GM21825 (cell line): ENCODE measurements around the gene TMEM191B.
"Not testable (repeated sequence)": the region's sequence is repeated elsewhere in the genome, so short reads cannot be mapped to it uniquely, and the experiment has no call there.

ENCODE experiments used
- ATAC-seq: cut with Tn5 transposase; IDR thresholded peaks from one replicate; pipeline ENCODE4 v1.9.1; 2021; ENCODE audit warnings: mild to moderate bottlenecking, moderate library complexity; ENCODE audit not compliant: unreplicated experiment

Gene TMEM191B

DNA sequence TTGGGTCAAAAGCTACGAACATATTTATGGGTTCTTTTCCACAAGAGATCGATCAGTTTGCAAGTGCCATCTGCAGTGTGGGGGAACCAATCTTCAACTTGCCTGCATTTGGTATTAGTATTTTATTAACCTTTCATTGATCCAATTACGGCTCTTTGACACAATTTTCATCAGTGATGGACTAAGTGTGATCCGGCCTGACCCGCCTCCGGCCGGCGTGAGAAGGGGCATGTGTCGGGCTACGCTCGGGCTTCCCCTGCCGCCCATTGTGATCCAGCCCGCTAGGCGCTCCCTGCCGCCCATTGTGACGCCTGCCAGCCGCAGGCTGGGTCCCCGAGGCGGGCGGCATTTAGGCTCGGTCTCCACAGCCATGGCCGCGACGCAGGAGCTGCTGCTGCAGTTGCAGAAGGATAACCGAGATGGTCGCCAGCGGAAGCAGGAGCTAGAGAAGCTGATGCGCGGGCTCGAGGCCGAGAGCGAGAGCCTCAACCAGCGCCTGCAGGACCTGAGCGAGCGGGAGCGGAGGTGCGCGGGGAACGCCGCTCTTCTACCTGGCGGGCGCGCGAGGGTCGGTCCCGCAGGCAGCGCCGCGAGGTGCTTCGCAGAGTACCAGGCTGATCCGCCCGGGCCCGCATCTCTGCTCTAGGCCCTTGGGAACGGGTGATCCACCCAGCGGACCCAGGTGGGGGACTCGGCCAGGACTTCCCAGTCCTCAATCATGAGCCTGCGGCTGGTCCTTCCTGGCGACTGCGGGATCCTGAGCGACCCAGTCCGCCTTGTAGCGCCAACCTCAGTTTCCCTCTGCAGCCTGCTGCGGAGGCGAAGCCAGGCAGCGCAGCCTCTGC is at the start of gene TMEM191B:
TSS of gene TMEM191B (plus strand) at position 51 of the 845 bp plus-strand sequence. CDS start at position 230, 179 bp downstream.
- peak; percentile 20 for ATAC-seq

DNA sequence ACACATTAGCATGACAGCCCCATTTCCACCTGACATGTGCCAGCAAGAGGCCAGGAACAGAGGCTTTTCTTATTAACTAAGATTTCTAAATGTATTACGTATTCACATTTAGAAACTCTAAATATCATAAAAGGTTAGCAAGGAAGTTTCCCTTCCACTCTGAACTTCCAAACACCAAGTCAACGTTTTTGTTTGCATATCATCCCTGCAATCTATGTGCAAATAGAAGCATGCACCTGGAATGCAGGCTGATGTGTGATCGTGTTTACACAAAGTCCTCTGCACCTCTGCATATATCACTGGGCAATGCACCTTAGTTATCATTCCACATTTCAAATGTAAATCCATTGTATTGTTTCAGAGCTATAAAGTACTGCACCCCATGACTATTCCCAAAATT is 31.4 kb upstream of the TMEM191B start:
- ATAC-seq, result not testable (repeated sequence)

DNA sequence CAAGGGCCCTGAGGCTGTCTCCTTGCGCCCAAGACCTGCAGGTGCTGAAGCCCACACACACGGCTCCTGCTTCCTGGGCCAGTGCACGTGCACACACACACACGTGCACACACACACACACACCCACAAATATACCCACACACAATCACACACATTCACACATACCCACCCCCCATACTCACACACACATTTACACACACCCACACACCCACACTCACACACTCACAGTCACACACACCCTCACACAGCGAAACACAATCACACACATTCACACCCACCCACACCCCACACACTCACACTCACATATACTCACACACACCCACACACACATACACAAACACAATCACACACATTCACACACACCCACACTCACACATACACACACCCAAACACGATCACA is 16.3 kb upstream of the TMEM191B start:
- not testable (repeated sequence) for ATAC-seq

DNA sequence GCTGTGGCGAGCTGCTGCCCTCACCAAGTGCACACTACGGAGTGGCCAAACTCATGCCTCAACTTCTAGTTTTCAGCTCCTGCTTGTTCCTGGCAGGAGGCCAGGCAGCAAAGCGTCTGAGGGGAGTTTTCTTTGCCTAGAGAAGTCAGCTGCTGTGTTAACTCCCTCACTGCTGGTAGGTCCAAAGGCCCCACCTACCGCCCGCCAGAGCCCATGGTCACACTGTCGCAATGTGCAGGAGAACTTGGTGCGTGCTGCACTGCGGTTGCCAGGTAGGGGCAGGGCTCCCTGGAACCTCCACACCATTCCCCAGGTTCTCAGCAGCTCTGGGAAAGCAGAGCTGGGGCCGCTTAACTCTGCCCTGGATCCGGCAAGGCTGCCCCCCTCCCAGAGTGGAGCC is 15.2 kb upstream of the TMEM191B start:
- not testable (repeated sequence) for ATAC-seq

DNA sequence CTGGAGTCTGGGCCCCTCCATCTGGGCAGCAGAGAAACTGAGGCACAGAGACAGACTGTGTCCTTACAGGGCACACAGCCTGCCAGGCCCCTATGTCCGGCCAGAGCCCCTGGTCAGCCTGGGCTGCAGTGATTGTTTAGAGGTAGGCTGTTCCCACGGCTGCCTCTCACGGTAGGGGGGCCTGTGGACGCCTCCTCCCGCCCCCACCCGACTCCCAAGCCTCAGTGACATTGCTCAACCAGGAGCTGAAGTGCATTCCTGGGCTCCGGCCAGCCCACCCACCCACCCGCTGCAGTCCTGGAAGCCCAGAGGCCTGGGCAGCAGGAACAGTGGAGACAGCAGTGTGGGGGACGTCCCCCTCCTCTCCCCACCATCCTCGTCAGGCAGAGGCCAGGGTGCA is 14.1 kb upstream of the TMEM191B start:
- ATAC-seq, result not testable (repeated sequence)

DNA sequence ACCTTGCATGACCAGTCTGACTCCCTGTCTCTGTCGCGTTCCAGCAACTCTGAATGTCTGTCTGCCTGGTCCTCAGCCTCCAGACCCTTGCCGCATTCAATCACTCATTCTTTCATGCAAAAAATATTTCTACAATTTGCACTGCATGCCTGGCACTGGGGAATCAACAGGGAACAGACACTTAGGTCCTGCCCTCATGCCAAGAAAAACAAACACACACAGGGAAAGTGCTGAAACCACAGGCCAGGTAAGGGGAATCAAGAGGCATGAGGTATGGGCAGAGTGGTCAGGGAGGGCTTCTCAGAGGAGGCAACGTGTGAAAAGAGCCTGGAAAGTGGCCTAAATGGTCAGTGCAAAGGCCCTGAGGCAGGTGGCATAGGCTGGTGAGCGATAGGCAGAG is 9.5 kb upstream of the TMEM191B start, which contains the start of gene GGTLC3:
TSS of gene GGTLC3 (minus strand) at position 101 of the 400 bp plus-strand sequence. CDS start 264 bp downstream, outside the sequence.
- not testable (repeated sequence) for ATAC-seq

DNA sequence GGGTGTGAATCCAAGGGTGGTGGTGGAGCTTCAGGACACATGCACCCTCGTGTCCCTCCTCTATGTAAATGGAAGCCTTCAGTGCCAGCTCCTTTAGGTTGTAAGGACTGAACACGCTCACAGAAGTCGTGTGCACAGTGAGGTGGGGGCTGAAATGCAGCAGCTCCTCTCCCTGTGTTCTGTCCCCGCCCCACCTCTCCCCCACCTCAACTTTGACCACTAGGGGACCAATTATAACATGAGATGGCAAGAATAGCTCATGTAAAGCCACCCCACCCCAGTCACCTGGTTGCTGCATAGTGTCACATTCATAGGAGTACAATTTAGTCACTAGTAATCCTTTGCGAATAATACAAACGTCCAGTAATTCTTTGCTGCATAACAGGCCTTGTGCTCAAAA is 4.8 kb upstream of the TMEM191B start:
- not testable (repeated sequence) for ATAC-seq

DNA sequence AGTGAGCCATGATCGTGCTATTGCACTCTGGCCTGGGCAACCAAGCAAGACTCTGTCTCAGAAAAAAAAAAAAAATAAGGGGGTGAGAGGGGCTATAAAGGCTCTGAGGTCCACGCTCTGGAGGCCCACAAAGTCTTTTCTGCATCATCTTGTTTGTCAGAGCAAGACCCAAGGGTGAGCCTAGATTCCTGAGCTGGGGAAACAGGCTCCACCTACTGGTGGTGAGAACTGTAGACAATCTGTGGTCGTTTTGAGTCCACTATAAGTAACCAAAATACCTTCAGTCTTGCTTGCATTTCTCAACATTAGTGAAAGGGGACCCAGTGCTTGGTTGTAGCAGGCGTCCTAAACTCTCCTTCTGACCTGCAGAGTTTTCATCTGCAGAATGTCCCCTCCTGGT is 4.3 kb upstream of the TMEM191B start:
- not testable (repeated sequence) for ATAC-seq

DNA sequence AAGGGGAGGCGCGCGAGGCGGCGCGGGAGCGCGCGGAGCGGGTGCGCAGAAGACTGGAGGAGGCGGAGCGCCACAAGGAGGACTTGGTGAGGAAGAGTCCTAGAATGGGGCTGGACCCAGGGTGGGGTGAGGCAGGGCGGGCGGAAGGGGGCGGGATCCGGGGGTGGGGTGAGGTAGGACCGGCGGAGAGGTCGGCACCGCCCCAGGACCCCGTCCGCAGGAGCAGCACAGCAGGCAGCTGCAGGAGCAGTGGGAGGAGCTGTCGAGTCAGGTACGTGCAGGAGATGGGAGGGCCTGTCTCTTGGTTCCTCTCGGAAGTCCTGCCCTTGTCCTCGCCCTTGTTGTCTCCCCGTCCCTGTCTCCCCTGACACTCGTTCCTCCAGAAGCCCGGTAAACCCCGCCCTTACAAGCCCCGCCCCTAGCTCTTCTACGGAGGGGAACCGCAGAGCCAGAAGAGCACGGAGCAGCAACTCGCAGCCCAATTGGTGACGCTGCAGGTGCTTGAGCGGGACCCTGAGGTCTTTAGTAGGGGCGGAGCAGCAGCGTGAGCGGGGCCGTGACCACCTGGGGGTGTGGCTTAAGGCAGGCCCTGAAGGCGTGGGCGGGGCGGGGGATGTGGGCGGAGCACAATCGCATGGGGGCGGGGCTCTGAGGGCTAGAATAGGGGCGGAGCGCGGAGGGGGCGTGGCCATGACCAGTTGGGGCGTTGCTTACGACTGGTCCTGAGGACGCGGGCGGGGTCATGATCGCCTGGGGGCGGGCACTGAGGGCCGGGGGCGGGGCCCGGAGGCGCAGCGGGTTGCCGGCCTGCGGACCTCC is 1.2 kb downstream of the TMEM191B start:
- ATAC-seq, result peak; percentile 68

DNA sequence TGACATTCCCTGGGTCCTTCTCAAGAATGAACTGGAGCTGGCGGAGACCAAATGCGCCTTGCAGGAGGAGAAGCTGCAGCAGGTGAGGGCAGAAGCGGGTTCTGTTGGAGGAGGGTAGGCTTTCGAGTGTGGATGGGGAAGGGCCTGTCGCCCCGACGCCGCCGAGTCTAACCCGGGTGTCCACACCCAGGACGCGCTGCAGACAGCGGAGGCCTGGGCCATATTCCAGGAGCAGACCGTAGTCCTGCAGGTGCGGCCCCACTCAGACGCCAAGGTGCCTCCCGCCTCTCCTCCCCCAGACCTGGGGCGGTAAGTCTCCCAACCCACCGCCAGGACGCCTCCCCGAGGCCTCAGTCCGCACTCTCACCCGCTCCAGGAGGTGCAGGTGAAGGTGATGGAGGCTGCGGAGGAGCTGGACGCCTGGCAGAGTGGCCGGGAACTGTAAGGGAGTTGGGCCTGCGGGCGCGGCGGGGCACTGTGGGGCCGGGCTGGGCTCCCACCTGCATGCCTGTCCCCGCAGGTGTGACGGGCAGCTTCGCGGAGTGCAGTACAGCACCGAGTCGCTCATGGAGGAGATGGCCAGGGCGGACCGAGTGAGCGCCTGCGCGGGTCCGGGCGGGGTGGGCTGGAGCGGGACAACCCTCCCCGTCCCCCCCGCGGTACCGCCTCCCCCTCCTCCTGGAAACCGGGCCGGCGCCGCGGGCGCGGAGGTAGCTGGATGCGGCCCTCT is 2.0 kb downstream of the TMEM191B start:
- ATAC-seq, result peak; percentile 3

DNA sequence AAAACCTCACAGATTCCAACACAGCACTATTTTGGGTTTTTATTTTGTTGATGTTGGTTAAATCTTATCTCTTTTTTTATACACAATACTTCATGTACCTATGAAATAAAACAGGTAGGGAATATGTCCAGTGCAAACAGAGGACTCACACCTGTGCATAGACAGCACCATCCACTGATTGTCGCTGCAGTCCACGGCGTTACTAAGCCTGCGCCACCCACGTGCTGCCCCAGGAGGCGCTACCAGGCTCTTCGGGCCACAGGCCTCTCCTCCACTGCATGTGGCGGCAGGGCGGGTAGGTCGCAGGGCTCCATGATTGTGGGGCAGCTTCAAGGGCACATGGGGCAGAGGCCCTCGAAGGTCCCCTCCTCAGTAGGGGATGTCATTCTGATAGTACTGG is 6.0 kb downstream of the TMEM191B start:
- not testable (repeated sequence) for ATAC-seq

DNA sequence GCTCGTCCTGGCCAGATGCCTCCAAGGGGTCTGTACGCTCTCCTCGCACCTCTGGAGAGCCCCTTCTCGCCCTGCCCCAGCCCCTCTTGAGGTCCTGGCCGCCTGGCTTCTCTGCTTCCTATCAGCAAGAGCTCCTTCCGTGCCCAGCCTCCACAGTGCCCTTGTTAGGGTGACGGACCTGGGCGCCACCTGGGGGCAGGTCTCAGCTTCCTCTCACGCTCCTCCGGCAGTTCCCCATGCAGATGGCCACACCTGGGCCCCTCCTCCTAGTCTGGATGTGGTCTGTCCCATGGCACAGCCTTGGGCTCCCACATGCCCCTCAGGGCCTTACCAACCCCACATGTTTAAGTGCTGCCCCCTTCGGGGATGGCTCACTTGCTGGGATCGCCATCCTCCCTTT is 6.7 kb downstream of the TMEM191B start:
- not testable (repeated sequence) for ATAC-seq

DNA sequence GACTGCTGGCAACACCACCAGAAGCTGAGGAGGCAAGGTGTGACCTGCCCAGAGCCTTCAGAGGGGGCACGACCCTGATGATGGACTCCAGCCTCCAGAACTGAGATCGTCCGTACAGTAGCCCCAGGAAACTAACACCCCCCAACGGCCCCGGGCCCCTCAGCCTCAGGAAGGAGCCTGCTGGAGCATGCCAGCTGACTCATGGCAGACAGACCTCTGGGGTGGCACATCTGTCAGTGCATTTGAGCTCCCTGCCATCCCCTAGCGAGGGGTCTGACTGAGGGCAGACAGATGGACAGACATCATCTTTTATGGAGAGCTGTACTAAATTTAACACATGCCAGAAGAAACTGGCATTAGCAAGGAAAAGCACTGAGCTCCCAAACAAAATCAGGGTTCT is 12.4 kb downstream of the TMEM191B start:
- ATAC-seq, result not testable (repeated sequence)

DNA sequence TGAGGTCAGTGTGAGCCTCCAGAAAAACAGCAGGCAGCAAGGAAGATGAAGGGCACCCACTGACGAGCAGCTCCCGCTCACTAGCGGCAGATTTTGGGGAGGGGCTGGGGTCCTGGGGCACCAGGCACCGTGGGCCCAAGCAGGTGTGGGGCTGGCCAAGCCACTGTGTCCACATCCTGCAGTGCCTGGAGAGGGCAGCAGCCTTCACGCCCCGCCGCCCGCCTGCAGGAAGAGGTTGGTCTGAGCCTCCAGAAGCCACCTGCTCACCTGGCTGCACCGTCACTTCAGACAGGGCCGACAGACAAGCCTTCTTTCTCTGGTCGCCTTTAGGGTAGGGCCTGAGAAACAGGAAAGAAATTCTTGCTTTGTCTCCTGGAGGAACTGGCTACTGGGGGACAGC is 15.8 kb downstream of the TMEM191B start:
- ATAC-seq, result not testable (repeated sequence)

DNA sequence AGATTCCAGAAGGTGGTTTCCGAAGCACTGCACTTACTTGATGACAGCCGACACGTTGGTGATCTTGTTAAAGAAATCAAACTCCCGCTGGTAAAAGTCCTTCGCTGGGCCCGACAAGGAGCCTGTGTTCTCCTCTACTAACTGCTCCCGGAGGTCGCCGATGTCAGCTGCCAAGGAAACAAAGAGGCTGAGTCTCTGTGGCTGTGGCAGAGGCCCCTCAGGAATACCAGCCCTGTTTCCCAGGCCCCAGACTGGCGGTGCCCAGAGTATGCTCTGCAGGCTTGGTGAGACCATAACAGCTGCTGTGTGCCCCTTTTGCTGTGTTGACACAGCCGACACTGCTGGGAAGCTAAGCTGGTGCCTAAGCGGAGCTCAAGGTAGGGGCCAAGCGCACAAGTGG is 17.0 kb downstream of the TMEM191B start:
- ATAC-seq, result not testable (repeated sequence)

DNA sequence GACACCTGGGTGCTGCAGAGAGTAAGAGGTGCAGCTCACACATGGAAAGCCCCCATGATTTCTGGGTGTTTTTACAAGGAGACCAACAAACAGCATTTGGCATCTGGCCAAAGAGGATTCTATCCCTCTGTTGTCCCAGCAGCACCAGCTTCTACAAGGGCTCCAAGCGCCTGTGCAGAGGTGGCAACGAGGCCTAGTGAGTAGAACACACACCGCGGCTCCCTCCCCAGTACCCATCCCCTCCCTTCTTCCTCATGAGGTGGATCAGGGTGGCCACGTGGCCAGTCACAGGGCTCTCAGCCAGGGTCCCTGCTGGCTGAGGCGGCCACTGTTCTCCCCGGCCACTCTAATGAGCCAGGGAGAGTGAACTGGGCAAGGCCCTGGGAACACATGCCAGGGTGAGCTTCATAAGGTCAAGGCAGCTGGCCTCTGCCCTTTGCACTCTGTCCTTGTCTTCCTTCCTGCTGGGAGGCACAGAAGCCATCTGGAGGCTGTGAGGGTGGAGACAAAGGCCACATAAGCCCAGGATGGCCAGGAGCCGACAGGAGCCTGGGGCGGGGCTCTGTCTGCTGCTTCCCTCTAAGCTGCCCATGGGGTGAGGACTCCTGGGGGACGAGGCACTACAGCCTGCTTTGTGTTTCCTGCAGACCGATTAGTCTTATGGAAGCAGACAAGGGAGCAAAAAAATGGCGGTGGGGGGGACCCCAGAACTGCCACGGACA is 22.0 kb downstream of the TMEM191B start:
- ATAC-seq, result not testable (repeated sequence)

DNA sequence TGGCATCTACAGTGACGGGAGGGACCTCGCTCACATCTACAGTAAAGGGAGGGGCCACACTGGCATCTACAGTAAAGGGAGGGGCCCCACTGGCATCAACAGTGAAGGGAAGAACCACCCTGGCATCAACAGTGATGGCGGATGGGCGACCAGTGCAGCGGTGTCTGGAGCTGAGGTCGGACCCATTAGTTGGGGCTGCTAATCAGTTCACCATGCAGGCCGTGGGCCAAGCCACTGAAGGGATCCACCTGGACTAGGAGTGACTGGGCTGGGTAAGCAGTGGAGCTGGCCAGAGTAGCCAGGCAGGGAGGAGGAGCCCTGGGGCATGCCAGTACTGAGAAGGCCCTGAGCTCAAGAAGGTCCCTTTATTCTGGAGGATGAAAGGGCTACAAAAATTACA is 23.4 kb downstream of the TMEM191B start:
- ATAC-seq, result not testable (repeated sequence)

DNA sequence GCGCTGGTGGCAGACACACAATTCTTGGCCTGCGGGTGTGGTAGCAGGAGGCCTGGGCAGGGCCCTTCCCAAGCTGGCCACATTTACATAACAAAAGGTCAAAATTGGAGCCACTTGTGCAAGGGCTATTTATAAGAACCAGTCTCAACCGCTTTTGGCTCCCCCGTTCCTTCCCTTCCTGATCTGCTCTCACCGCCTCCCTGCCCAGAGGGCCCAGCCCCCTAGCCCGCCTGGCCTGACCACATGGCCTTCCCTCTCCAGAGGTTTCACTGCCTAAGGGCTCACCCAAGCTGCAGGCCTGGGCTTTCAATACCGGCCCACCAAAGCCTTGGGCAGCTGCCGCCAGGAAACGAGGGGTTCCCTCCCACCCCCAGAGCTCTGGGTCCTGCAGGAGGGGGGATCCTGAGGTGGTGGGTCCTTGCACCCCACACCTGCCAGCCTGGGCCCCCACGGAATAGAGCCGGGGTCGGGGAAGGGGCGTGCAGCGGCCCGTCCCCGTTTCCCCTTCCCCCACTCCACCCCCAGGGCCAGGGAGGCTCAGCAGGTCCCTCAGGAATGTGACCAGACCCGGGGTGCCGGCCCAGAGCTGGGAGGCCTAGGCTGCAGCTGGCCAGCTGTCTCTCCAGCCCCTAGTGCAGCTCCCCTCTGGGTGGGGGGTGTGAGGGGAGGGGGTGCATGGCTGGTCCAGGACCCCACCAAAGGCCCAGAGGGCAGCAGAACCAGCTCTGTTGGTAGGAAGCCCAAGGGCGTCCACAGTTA is 25.4 kb downstream of the TMEM191B start:
- not testable (repeated sequence) for ATAC-seq
